Neutrophil (primary cell): ENCODE results near the gene HAGHL.

Experiments
- H3K27ac ChIP-seq: fragments of 200-600 bp; sonication (generic); 2 replicates; pipeline ENCODE4 v1.5.1; 2016; ENCODE audit warnings: mild to moderate bottlenecking, moderate library complexity
- H3K27me3 ChIP-seq: fragments of 200-600 bp; sonication (generic); 2 replicates; pipeline ENCODE4 v1.6.0; 2016; ENCODE audit warnings: mild to moderate bottlenecking
- H3K36me3 ChIP-seq: fragments of 200-600 bp; sonication (generic); 2 replicates; pipeline ENCODE4 v1.5.1; 2017
- H3K4me1 ChIP-seq, 2 experiments: fragments of 200-600 bp in 1 of 2; sonication (generic) in 1 of 2; 1 replicate in 1 of 2; 2 replicates in 1 of 2; pipeline versions ENCODE4 v1.5.1 to v1.6.1; 2013 to 2016; ENCODE audit warnings: low read depth in 1 of 2, low read length in 1 of 2, mild to moderate bottlenecking in 1 of 2, moderate library complexity in 1 of 2; ENCODE audit not compliant: control insufficient read depth in 1 of 2, insufficient read depth in 1 of 2
- H3K4me3 ChIP-seq, 2 experiments: fragments of 200-600 bp in 1 of 2; sonication (generic) in 1 of 2; 1 replicate in 1 of 2; 2 replicates in 1 of 2; pipeline ENCODE4 v1.5.1; 2013 to 2016; ENCODE audit warnings: low read depth in 1 of 2, low read length in 1 of 2, mild to moderate bottlenecking in 1 of 2, moderate library complexity in 1 of 2
- H3K9me3 ChIP-seq: fragments of 200-600 bp; sonication (generic); 2 replicates; pipeline ENCODE4 v1.5.1; 2016
- TF ChIP-seq, protein P1 (sequence below): fragments of 200-600 bp; sonication (generic); IDR thresholded peaks from 2 replicates; pipeline ENCODE4 v1.5.1; 2016; ENCODE audit warnings: antibody characterized with exemption

Gene HAGHL

DNA sequence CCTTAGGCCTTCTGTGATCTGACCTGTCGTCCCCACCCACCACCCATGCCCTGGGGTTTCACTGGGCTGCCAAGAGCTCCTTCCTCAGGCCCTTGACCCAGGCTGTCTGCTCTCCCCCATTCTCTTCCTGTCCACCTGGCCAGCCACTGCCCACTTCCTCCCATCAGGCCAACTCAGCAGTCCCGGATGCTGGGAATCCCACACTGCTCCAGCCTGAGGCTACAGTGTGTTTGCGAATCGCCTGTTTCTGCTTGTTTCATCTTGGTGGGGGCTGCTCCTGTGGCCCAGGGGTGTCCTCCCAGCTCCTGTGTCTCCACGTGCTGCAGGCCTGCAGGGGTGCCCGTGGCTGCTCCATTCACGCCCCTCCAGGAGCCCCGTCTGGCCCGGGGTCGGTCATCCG, 12.8 kb upstream of the HAGHL start:
- H3K36me3 ChIP-seq, result no peaks in the 10 kb centered on the region
- peaks cover 100% of the 10 kb centered on the region for H3K27me3 ChIP-seq
- H3K9me3 ChIP-seq, result no peaks in the 10 kb centered on the region
- H3K4me3 ChIP-seq, result no peak overlapping the region
- no peak overlapping the region for H3K27ac ChIP-seq
- TF ChIP-seq, protein P1, sequence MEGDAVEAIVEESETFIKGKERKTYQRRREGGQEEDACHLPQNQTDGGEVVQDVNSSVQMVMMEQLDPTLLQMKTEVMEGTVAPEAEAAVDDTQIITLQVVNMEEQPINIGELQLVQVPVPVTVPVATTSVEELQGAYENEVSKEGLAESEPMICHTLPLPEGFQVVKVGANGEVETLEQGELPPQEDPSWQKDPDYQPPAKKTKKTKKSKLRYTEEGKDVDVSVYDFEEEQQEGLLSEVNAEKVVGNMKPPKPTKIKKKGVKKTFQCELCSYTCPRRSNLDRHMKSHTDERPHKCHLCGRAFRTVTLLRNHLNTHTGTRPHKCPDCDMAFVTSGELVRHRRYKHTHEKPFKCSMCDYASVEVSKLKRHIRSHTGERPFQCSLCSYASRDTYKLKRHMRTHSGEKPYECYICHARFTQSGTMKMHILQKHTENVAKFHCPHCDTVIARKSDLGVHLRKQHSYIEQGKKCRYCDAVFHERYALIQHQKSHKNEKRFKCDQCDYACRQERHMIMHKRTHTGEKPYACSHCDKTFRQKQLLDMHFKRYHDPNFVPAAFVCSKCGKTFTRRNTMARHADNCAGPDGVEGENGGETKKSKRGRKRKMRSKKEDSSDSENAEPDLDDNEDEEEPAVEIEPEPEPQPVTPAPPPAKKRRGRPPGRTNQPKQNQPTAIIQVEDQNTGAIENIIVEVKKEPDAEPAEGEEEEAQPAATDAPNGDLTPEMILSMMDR, result no peak
- peaks cover 9 to 16% of the 10 kb centered on the region in 2 experiments for H3K4me1 ChIP-seq

DNA sequence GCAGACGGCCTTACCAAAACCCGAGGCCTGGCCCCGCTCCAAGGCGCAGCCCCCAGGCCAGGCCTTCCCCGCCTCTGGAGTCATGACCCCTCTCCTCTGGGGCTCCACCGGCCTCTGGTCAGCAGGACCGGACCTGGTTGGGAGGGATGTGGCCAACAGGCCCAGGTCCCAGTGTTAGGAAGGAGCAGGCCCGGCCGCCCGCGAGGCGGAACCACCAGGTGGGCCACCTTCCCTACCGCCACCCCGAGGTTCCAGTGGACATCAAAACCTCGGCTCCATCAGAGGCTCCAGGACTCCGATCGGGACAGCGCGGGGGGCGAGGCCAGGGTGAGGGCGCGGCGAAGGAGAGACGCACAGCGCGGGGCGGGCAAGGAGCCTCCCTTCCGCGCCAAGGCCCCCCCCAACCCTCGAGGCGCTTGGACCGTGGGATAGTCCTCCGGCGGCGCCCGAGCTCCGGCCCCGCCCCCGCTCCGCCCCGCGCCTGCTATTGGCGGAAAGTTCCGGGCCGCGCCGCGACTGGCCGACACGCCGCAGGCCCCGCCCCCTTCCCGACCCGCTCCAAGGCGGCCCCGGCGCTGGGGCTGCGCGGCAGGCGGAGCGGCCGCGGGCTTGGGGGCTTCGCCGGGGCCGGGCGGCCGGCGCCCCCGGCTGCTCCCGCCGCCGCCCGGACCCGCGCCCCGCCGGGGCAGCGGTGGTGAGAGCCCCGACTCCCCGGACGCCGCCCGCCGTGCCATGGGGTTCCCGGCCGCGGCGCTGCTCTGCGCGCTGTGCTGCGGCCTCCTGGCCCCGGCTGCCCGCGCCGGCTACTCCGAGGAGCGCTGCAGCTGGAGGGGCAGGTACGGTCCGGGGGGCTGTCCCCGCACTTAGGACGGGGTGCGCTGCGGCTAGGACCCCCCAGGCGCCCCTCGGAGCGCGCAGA, 12.1 kb upstream of the HAGHL start, which contains the start of gene METRN:
TSS of gene METRN (plus strand) at position 561 of the 919 bp plus-strand sequence. CDS start at position 733, 172 bp downstream.
- H3K4me1 ChIP-seq, result peaks cover 10 to 16% of the 10 kb centered on the region in 2 experiments
- H3K27ac ChIP-seq, result no peak within 1 kb of the TSS
- H3K27me3 ChIP-seq, result peaks cover 100% of the 10 kb centered on the region
- peak within 1 kb of the TSS; percentile 43 to 54 for H3K4me3 ChIP-seq
- no peaks in the 10 kb centered on the region for H3K36me3 ChIP-seq
- H3K9me3 ChIP-seq, result no peaks in the 10 kb centered on the region
- TF ChIP-seq, protein P1, result no peak

DNA sequence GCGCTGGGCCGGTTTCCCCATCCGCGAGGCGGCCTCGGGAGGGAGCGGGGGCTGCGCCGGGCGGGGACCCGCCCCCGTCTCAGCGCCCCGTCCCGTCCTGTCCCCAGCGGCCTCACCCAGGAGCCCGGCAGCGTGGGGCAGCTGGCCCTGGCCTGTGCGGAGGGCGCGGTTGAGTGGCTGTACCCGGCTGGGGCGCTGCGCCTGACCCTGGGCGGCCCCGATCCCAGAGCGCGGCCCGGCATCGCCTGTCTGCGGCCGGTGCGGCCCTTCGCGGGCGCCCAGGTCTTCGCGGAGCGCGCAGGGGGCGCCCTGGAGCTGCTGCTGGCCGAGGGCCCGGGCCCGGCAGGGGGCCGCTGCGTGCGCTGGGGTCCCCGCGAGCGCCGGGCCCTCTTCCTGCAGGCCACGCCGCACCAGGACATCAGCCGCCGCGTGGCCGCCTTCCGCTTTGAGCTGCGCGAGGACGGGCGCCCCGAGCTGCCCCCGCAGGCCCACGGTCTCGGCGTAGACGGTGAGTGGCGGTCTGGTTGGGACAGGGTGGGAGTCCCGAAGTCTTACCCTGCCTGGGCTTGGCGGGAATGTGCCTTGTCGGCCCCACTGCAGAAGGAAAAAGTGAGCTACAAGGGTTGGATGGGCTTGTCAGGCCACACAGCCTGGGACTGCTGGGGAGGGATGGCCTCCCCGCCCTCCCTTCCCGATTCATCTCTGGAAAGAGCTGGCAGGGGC, 11.3 kb upstream of the HAGHL start:
- Histone ChIP-seq H3K36me3 (no peaks in the 10 kb centered on the region), H3K27me3 (peaks cover 100% of the 10 kb centered on the region), H3K27ac (no peak overlapping the region), H3K4me3 (peak overlapping the region; percentile 43 to 54), H3K4me1 (peaks cover 18 to 24% of the 10 kb centered on the region in 2 experiments), H3K9me3 (no peaks in the 10 kb centered on the region)
- TF ChIP-seq, protein P1, result no peak

GRCh38 chr16:716200-716568, 10.7 kb upstream of the HAGHL start:
- H3K4me3 ChIP-seq, result no peak overlapping the region
- no peaks in the 10 kb centered on the region for H3K9me3 ChIP-seq
- H3K27me3 ChIP-seq, result peaks cover 95% of the 10 kb centered on the region
- TF ChIP-seq, protein P1, result no peak
- no peaks in the 10 kb centered on the region for H3K36me3 ChIP-seq
- peaks cover 22 to 28% of the 10 kb centered on the region in 2 experiments for H3K4me1 ChIP-seq
- H3K27ac ChIP-seq, result no peak overlapping the region

GRCh38 chr16:716768-717325, 10.1 kb upstream of the HAGHL start:
- TF ChIP-seq, protein P1, result no peak
- H3K4me3 ChIP-seq, result no peak overlapping the region
- no peaks in the 10 kb centered on the region for H3K36me3 ChIP-seq
- no peaks in the 10 kb centered on the region for H3K9me3 ChIP-seq
- H3K27ac ChIP-seq, result no peak overlapping the region
- H3K27me3 ChIP-seq, result peaks cover 88% of the 10 kb centered on the region
- H3K4me1 ChIP-seq, result peaks cover 29 to 35% of the 10 kb centered on the region in 2 experiments
